GM23248 (cell line): ENCODE results near the gene C1QTNF2. TPM values are rescaled to one million over a fixed set of nuclear protein-coding genes. Genes with fewer than 3 reads are reported as not detected.

Experiments used
- DNase-seq: peaks from one replicate; pipeline ENCODE4 v3.0.0-alpha.2; 2015
- H2AFZ ChIP-seq: fragments of 200-600 bp; sonication (generic); 2 replicates; pipeline ENCODE4 v1.6.1; 2016; ENCODE audit warnings: antibody characterized with exemption
- H3F3A ChIP-seq: fragments of 200-600 bp; sonication (generic); 2 replicates; pipeline ENCODE4 v1.6.1; 2016; ENCODE audit warnings: mild to moderate bottlenecking, antibody characterized with exemption, mixed run types; ENCODE audit not compliant: insufficient read depth
- H3K27ac ChIP-seq: fragments of 200-600 bp; sonication (generic); 2 replicates; pipeline ENCODE4 v1.5.1; 2016; ENCODE audit warnings: mild to moderate bottlenecking
- H3K27me3 ChIP-seq: fragments of 200-600 bp; sonication (generic); replicated peaks from 2 replicates; pipeline ENCODE4 v1.6.1; 2016; ENCODE audit warnings: mild to moderate bottlenecking; ENCODE audit not compliant: insufficient read depth
- H3K36me3 ChIP-seq: fragments of 200-600 bp; sonication (generic); 2 replicates; pipeline ENCODE4 v1.6.1; 2016; ENCODE audit warnings: low read depth, mild to moderate bottlenecking
- H3K4me1 ChIP-seq: fragments of 200-600 bp; sonication (generic); 2 replicates; pipeline ENCODE4 v1.6.1; 2016; ENCODE audit warnings: mild to moderate bottlenecking; ENCODE audit not compliant: insufficient read depth
- H3K4me2 ChIP-seq: fragments of 200-600 bp; sonication (generic); one replicate; pipeline ENCODE4 v1.6.1; 2016; ENCODE audit warnings: mild to moderate bottlenecking; ENCODE audit not compliant: unreplicated experiment
- H3K4me3 ChIP-seq: fragments of 200-600 bp; sonication (generic); 2 replicates; pipeline ENCODE4 v1.5.1; 2016; ENCODE audit warnings: mild to moderate bottlenecking
- H3K79me2 ChIP-seq: fragments of 200-600 bp; sonication (generic); 2 replicates; pipeline ENCODE4 v1.6.1; 2016; ENCODE audit warnings: mild to moderate bottlenecking; ENCODE audit not compliant: insufficient read depth
- H3K9ac ChIP-seq: fragments of 200-600 bp; sonication (generic); 2 replicates; pipeline ENCODE4 v1.6.1; 2016; ENCODE audit warnings: mild to moderate bottlenecking
- H3K9me2 ChIP-seq: fragments of 200-600 bp; sonication (generic); 2 replicates; pipeline ENCODE4 v1.6.1; 2016; ENCODE audit warnings: mixed run types, mild to moderate bottlenecking, moderate library complexity; ENCODE audit not compliant: insufficient read depth
- H3K9me3 ChIP-seq: fragments of 200-600 bp; sonication (generic); one replicate; pipeline ENCODE4 v1.6.1; 2017; ENCODE audit warnings: low read depth
- H4K20me1 ChIP-seq: fragments of 200-600 bp; sonication (generic); 2 replicates; pipeline ENCODE4 v1.6.0; 2016; ENCODE audit not compliant: insufficient read depth
- EZH2 ChIP-seq: fragments of 200-600 bp; sonication (generic); IDR thresholded peaks from 2 replicates; pipeline ENCODE4 v1.6.1; 2018; ENCODE audit warnings: antibody characterized with exemption, mild to moderate bottlenecking; ENCODE audit not compliant: insufficient read depth, poor library complexity, severe bottlenecking
- EZH2phosphoT487 ChIP-seq: fragments of 200-600 bp; sonication (generic); IDR thresholded peaks from 2 replicates; pipeline ENCODE4 v1.6.1; 2018; ENCODE audit warnings: antibody characterized with exemption, moderate library complexity, mild to moderate bottlenecking, low read depth; ENCODE audit not compliant: insufficient read depth
- WGBS, 2 experiments: methylation state at CpG; one replicate each; pipeline ENCODE4 v1.1.6; 2015 to 2017; ENCODE audit warnings: low lambda C conversion rate in 2 of 2, low coverage in 1 of 2; ENCODE audit errors: missing lambda C conversion rate in 2 of 2; 5-methylcytosine and 5-hydroxymethylcytosine counted together
- in situ Hi-C: fragments of 300-500 bp; cut with MboI; formaldehyde crosslinking; loops from 2 replicates; pipeline ENCODE4 v1.15.0; 2020
- polyA plus RNA-seq: library from polyadenylated mRNA; unstranded; fragments of >200 nt; fragmentation: Nextera tagmentation; extraction: Ambion mirVana; gene quantifications from 2 replicates; pipeline ENCODE4 v1.2.1, GENCODE V29; 2016
- total RNA-seq: library from RNA; depleted of rRNA; stranded (reverse); fragments of >200 nt; shearing (Covaris generic); gene quantifications from 2 replicates; pipeline ENCODE4 v1.2.3, GENCODE V29; 2014

Gene C1QTNF2
- total and polyA plus RNA-seq, 2 experiments from 2014 or later = 0.22 to 0.31 TPM

GRCh38 chr5:160359816-160360215, 10.6 kb downstream of the C1QTNF2 start:
- H3K4me3 ChIP-seq = no peak overlapping the region
- H3K27me3 ChIP-seq = no peaks in the 10 kb centered on the region
- no peak overlapping the region for H3K27ac ChIP-seq
- H3K9me3 ChIP-seq = no peaks in the 10 kb centered on the region
- no peaks in the 10 kb centered on the region for H3F3A ChIP-seq
- H3K9me2 ChIP-seq = no peaks in the 10 kb centered on the region
- DNase-seq = peak; percentile 20
- peak overlapping the region; percentile 31 for H3K4me2 ChIP-seq
- H3K36me3 ChIP-seq = no peaks in the 10 kb centered on the region
- no peak overlapping the region for H3K9ac ChIP-seq
- no peaks in the 10 kb centered on the region for H3K79me2 ChIP-seq
- H2AFZ ChIP-seq = no peak overlapping the region
- no peaks in the 10 kb centered on the region for H3K4me1 ChIP-seq
- TF ChIP-seq EZH2 (no peak), EZH2phosphoT487 (no peak)
- in situ Hi-C loops = no loop called here
- H4K20me1 ChIP-seq = no peaks in the 10 kb centered on the region
- 19 to 22% methylated on average over 3 to 4 of the region's 4 CpGs for WGBS, 2 experiments

GRCh38 chr5:160359242-160359641, 11.2 kb downstream of the C1QTNF2 start:
- H3K9me2 ChIP-seq = no peaks in the 10 kb centered on the region
- no peaks in the 10 kb centered on the region for H3K36me3 ChIP-seq
- TF ChIP-seq EZH2phosphoT487 (no peak), EZH2 (no peak)
- whole genome bisulfite sequencing, 2 experiments = 3 to 6% methylated on average over 1 of the region's 1 CpG
- no peak for DNase-seq
- no peaks in the 10 kb centered on the region for H3K79me2 ChIP-seq
- H2AFZ ChIP-seq = no peak overlapping the region
- H3K27me3 ChIP-seq = no peaks in the 10 kb centered on the region
- H3K9me3 ChIP-seq = no peaks in the 10 kb centered on the region
- in situ Hi-C loops = no loop called here
- no peaks in the 10 kb centered on the region for H3F3A ChIP-seq
- no peaks in the 10 kb centered on the region for H3K4me1 ChIP-seq
- H4K20me1 ChIP-seq = no peaks in the 10 kb centered on the region
- H3K4me2 ChIP-seq = no peak overlapping the region
- no peak overlapping the region for H3K9ac ChIP-seq
- no peak overlapping the region for H3K4me3 ChIP-seq
- no peak overlapping the region for H3K27ac ChIP-seq

- no peak overlapping the region for H3K27ac ChIP-seq
- TF ChIP-seq EZH2phosphoT487 = no peak
- TF ChIP-seq EZH2 = no peak
- H3K4me3 ChIP-seq = no peak overlapping the region
- no peaks in the 10 kb centered on the region for H4K20me1 ChIP-seq
- H3F3A ChIP-seq = no peaks in the 10 kb centered on the region
- no peaks in the 10 kb centered on the region for H3K36me3 ChIP-seq
- no peaks in the 10 kb centered on the region for H3K79me2 ChIP-seq
- peak overlapping the region; percentile 45; the same call in 1 of the 2 replicates for H2AFZ ChIP-seq
- no peaks in the 10 kb centered on the region for H3K4me1 ChIP-seq
- in situ Hi-C loops = no loop called here
- H3K4me2 ChIP-seq = no peak overlapping the region
- H3K9ac ChIP-seq = no peak overlapping the region
- WGBS, 2 experiments = 29 to 31% methylated on average over 5 to 7 of the region's 7 CpGs
- H3K9me3 ChIP-seq = no peaks in the 10 kb centered on the region
- no peaks in the 10 kb centered on the region for H3K27me3 ChIP-seq
- DNase-seq = peak; percentile 6
- no peaks in the 10 kb centered on the region for H3K9me2 ChIP-seq
These were observed 12.5 kb downstream of the C1QTNF2 start for GRCh38 chr5:160357861-160358411.

- no peaks in the 10 kb centered on the region for H3K4me1 ChIP-seq
- no peak overlapping the region for H3K27ac ChIP-seq
- H3K9ac ChIP-seq = no peak overlapping the region
- TF ChIP-seq EZH2 (no peak), EZH2phosphoT487 (no peak)
- DNase-seq = no peak
- H3K9me2 ChIP-seq = no peaks in the 10 kb centered on the region
- H2AFZ ChIP-seq = peak overlapping the region; percentile 45; the same call in 1 of the 2 replicates
- H3K4me3 ChIP-seq = no peak overlapping the region
- 57 to 58% methylated on average over 7 of the region's 7 CpGs for WGBS, 2 experiments
- no peaks in the 10 kb centered on the region for H4K20me1 ChIP-seq
- no peak overlapping the region for H3K4me2 ChIP-seq
- H3K36me3 ChIP-seq = no peaks in the 10 kb centered on the region
- H3K79me2 ChIP-seq = no peaks in the 10 kb centered on the region
- H3K27me3 ChIP-seq = no peaks in the 10 kb centered on the region
- H3F3A ChIP-seq = no peaks in the 10 kb centered on the region
- H3K9me3 ChIP-seq = no peaks in the 10 kb centered on the region
- in situ Hi-C loops = no loop called here
These were observed 13.0 kb downstream of the C1QTNF2 start for GRCh38 chr5:160357394-160357793.

GRCh38 chr5:160356550-160357347, 13.7 kb downstream of the C1QTNF2 start:
- H3K4me3 ChIP-seq = no peak overlapping the region
- no peak overlapping the region for H3K9ac ChIP-seq
- TF ChIP-seq EZH2 (no peak), EZH2phosphoT487 (no peak)
- H3K4me2 ChIP-seq = no peak overlapping the region
- H3K4me1 ChIP-seq = no peaks in the 10 kb centered on the region
- no peak for DNase-seq
- H3K36me3 ChIP-seq = no peaks in the 10 kb centered on the region
- in situ Hi-C loops = no loop called here
- H3K79me2 ChIP-seq = no peaks in the 10 kb centered on the region
- no peak overlapping the region for H2AFZ ChIP-seq
- 64 to 65% methylated on average over 7 of the region's 7 CpGs for WGBS, 2 experiments
- H3K9me3 ChIP-seq = no peaks in the 10 kb centered on the region
- H3F3A ChIP-seq = no peaks in the 10 kb centered on the region
- H3K27ac ChIP-seq = no peak overlapping the region
- H4K20me1 ChIP-seq = no peaks in the 10 kb centered on the region
- no peaks in the 10 kb centered on the region for H3K9me2 ChIP-seq
- no peaks in the 10 kb centered on the region for H3K27me3 ChIP-seq
